WI38 (cell line): ENCODE data around the gene ACACB.

ENCODE experiments used
- H3K4me3 ChIP-seq: 2 replicates; pipeline ENCODE4 v1.5.1; 2011; ENCODE audit warnings: low read depth, mild to moderate bottlenecking, control low read depth, low read length
- TF ChIP-seq, protein P1 (sequence below): IDR thresholded peaks from 2 replicates; pipeline ENCODE4 v1.5.1; 2012; ENCODE audit warnings: low read depth, mild to moderate bottlenecking, control low read depth, low read length

The ACACB gene

DNA sequence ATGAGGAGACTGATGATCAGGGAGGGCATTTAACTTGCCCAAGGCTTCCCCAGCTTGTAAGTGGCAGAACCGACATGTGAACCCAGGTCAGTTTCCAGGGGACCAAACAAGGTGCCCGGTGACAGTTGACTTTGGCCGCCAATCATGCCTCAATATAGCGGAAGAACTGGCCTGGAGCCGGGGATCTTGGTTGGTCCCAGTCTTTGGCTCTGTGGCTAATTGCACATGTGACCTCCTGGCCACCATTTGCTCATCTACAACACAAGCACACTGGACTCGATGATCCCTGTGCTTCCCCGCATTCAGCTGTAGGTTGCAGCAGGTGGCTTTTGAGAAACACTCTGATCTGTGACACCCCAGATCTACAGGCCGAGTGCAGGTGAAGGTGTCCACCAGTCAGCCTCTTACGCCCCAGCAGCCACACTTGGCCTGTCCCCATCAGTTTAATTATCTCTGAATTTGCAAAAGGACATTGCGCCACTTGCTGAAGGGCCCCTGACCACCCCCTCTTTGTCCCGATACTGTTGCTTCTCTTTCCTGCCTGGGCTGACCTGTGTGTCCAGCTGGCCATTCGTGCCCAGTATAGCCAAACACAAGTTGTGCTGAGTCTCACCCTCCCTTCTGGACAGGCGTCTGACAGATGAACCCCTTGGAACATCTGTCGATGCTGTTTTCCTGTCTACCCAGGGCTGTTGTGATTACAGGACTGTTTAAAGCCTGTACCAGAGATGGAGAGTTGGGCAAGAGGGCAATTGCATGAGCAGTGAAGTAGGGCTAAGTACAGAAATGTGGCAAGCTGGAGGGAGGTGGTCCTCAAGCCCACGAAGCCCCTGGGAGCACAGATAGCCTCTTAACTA lies 14.1 kb downstream of the ACACB start:
- H3K4me3 ChIP-seq: no peak overlapping the region
- TF ChIP-seq, protein P1, sequence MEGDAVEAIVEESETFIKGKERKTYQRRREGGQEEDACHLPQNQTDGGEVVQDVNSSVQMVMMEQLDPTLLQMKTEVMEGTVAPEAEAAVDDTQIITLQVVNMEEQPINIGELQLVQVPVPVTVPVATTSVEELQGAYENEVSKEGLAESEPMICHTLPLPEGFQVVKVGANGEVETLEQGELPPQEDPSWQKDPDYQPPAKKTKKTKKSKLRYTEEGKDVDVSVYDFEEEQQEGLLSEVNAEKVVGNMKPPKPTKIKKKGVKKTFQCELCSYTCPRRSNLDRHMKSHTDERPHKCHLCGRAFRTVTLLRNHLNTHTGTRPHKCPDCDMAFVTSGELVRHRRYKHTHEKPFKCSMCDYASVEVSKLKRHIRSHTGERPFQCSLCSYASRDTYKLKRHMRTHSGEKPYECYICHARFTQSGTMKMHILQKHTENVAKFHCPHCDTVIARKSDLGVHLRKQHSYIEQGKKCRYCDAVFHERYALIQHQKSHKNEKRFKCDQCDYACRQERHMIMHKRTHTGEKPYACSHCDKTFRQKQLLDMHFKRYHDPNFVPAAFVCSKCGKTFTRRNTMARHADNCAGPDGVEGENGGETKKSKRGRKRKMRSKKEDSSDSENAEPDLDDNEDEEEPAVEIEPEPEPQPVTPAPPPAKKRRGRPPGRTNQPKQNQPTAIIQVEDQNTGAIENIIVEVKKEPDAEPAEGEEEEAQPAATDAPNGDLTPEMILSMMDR: no peak

DNA sequence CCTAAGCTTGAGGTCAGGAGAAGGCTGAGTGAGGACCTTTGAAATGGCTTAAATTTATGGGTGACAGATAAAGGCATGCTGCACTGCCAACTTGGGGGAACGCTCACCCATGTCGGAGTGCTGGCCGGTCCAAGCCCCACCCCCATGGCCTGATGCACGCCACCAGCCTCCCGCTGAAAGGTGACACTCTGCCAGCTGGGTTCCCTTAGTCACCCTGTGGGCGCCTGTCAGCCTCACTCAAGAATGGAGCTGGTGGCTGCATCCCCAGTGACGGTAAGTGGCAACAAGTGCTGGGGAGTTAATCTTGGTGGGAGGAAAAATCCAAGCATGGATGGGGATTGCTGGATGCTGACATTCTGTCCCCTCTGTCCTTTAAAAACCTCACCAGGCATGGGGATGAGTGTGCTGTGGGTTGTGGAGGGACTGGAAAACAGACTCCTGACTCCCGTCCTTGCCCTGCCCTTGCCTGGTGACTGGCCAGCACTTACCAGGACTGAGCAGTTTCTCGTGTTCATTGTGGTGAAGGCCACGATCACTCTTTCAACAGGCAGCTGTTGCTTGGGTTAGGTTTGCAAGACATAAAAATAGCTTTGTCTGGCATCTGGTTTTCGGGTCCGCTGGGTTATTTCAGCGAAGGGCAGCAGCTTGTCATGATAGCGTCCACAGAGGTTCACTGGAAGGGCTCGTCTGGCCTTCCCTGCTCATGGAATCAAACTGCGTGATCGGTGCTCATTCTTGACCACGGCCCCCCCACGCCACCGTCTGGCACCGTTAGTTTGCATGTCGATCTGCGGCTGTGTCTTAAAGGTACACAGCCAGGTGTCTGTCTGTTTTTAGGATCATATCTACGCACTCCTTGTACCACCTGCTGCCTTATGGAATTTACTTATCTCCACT lies 15.0 kb downstream of the ACACB start:
- TF ChIP-seq, protein P1: no peak
- H3K4me3 ChIP-seq: no peak overlapping the region

DNA sequence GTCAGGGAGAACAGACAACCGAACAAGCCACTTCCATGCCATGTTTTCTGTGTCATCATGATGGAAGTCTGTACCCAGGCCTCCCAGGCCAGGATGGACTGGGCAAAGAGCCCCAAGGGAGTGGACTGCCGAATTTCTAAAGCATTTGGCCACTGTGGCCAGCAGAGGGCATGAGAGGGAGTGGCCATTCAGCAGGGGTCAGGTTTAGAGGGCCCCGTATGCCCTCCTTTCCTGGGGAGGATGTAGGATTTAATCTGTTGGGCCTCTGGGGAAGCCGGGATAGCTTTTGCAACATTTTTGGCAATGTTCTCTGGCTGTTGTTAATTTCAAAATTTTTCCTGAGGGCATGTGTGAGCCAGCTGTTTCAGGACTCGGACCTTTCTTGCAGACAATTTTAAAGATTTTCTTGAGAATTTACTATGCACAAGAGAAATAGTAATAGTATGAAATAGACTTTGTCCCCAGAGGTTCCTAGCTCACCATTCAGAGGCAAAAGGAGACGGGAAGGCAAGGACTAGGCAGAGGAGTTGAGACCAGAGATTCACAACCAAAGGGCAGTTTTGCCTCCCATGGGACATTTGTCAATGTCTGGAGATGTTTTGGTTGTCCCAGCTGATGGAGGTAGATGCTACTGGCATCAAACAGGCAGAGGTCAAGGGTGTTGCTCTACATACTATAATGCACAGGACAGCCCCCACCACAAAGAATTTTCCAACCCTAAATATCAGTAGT lies 18.0 kb downstream of the ACACB start:
- no peak overlapping the region for H3K4me3 ChIP-seq
- TF ChIP-seq, protein P1: peak; percentile 61

DNA sequence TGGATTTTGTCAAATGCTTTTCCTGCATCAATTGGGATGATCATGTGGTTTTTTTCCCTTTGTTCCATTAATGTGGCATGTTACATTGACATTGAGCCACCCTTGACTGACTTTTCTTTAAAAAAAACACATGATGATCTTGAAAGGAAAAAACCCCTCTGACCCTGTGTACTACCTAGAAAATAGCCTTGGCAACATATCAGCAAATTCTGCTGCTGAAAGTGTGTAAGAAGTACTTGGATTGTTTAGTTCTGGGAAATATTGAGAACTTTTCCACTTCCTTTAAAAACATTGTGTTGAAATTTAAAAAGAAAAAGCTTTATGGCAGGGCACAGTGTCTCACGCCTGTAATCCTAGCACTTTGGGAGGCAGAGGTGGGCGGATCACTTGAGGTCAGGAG lies 20.7 kb downstream of the ACACB start:
- TF ChIP-seq, protein P1: no peak
- no peak overlapping the region for H3K4me3 ChIP-seq

DNA sequence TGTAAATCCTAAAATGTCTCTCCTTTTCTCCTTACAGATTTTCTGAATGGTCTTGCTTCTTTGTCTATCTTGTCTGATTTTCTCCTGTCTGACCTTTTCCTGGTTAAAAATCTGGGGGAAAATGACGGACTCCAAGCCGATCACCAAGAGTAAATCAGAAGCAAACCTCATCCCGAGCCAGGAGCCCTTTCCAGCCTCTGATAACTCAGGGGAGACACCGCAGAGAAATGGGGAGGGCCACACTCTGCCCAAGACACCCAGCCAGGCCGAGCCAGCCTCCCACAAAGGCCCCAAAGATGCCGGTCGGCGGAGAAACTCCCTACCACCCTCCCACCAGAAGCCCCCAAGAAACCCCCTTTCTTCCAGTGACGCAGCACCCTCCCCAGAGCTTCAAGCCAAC lies 23.0 kb downstream of the ACACB start:
- TF ChIP-seq, protein P1: no peak
- no peak overlapping the region for H3K4me3 ChIP-seq

DNA sequence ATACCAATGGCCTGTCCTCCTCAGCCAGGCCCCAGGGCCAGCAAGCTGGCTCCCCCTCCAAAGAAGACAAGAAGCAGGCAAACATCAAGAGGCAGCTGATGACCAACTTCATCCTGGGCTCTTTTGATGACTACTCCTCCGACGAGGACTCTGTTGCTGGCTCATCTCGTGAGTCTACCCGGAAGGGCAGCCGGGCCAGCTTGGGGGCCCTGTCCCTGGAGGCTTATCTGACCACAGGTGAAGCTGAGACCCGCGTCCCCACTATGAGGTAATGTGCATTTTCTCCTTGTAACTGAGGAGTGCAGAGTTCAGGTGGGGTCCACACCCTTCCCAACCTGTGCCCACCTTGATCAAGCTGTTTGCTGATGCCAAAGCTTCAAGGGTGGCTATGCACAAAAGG lies 23.4 kb downstream of the ACACB start:
- H3K4me3 ChIP-seq: no peak overlapping the region
- TF ChIP-seq, protein P1: no peak
